K562 (cell line): Measurements from ENCODE around the gene NECTIN2. TPM values are rescaled to one million over a fixed set of nuclear protein-coding genes. Genes with fewer than 3 reads are reported as not detected.

Experiments used
- ATAC-seq: fragments of 200-7000 bp; cut with Tn5 transposase; 3 replicates; pipeline ENCODE4 v1.9.1; 2020; ENCODE audit warnings: moderate library complexity
- BruUV-seq: library from RNA; stranded (reverse); fragments of 400-500 nt; replicated peaks from 2 replicates; lab custom pipeline; 2021; lab: Mats Ljungman, UMichigan
- CTCF ChIA-PET: fragments of 300-600 bp; formaldehyde crosslinking; extraction: SDS; loops from one replicate; lab custom pipeline; 2021; ENCODE audit warnings: low intra/inter-chr PET ratio; lab: Yijun Ruan, JAX
- POLR2A ChIA-PET: fragments of 300-600, 350-650 bp; sonication (Branson Sonifier 250); formaldehyde crosslinking; extraction: SDS; loops from one replicate; lab custom pipeline; 2021; ENCODE audit warnings: antibody characterized with exemption, inconsistent platforms; lab: Yijun Ruan, JAX
- DNase-seq, 4 experiments: peaks; one replicate each; pipeline versions ENCODE4 v3.0.0 to v3.0.0-alpha.2; 2011 to 2018; ENCODE audit warnings: low spot score in 3 of 4, mixed read lengths in 3 of 4; ENCODE audit errors: extremely low read depth in 1 of 4
- FAIRE-seq: peaks from 2 replicates; lab custom pipeline; 2011; peaks lifted over from hg19 to GRCh38; lab: Jason Lieb, UNC
- H2AFZ ChIP-seq: 2 replicates; pipeline ENCODE4 v1.6.0; 2011; ENCODE audit warnings: low read depth, low read length, control low read depth, inconsistent platforms
- H3K27ac ChIP-seq: fragments of 200-600 bp; 3 replicates; pipeline ENCODE4 v1.8.0; 2011; ENCODE audit warnings: low read depth, mild to moderate bottlenecking, control low read depth, inconsistent platforms, low read length, moderate library complexity, mixed read lengths; ENCODE audit errors: extremely low read depth
- H3K27me3 ChIP-seq, 2 experiments: fragments of 300-600 bp in 1 of 2; 2 replicates in 1 of 2; 3 replicates in 1 of 2; pipeline versions ENCODE4 v1.6.0 to v1.8.0; 2011; ENCODE audit warnings: inconsistent platforms in 2 of 2, low read length in 2 of 2, mild to moderate bottlenecking in 1 of 2, mixed read lengths in 1 of 2, moderate library complexity in 1 of 2; ENCODE audit not compliant: control insufficient read depth in 2 of 2, insufficient read depth in 2 of 2
- H3K36me3 ChIP-seq: fragments of 300-600 bp; 3 replicates; pipeline ENCODE4 v1.8.0; 2011; ENCODE audit warnings: mild to moderate bottlenecking, low read length, inconsistent platforms; ENCODE audit not compliant: control insufficient read depth, insufficient read depth
- H3K4me1 ChIP-seq, 2 experiments: fragments of 200-600 bp in 1 of 2; replicated peaks in 1 of 2; 2 replicates in 1 of 2; 3 replicates in 1 of 2; pipeline versions ENCODE4 v1.5.1 to v1.8.0; 2011; ENCODE audit warnings: inconsistent platforms in 2 of 2, low read length in 2 of 2, mild to moderate bottlenecking in 1 of 2, mixed read lengths in 1 of 2, moderate library complexity in 1 of 2; ENCODE audit not compliant: control insufficient read depth in 2 of 2, insufficient read depth in 2 of 2
- H3K4me2 ChIP-seq: 2 replicates; pipeline ENCODE4 v1.6.1; 2011; ENCODE audit warnings: low read length, control low read depth, inconsistent platforms, mixed read lengths; ENCODE audit not compliant: insufficient read depth
- H3K4me3 ChIP-seq: fragments of 200-600 bp; sonication (generic), shearing (Covaris generic); 2 replicates; pipeline ENCODE4 v1.5.1; 2016; ENCODE audit warnings: control low read depth, inconsistent platforms
- H3K79me2 ChIP-seq: fragments of 200-600 bp; 3 replicates; pipeline ENCODE4 v1.8.0; 2011; ENCODE audit warnings: low read length, inconsistent platforms; ENCODE audit not compliant: control insufficient read depth, insufficient read depth
- H3K9ac ChIP-seq, 2 experiments: 2 replicates each; pipeline versions ENCODE4 v1.6.0 to v1.6.1; 2011; ENCODE audit warnings: low read depth in 2 of 2, low read length in 2 of 2, control low read depth in 1 of 2, inconsistent platforms in 1 of 2, mild to moderate bottlenecking in 1 of 2, mixed read lengths in 1 of 2; ENCODE audit not compliant: insufficient read depth in 1 of 2
- H3K9me1 ChIP-seq: one replicate; pipeline ENCODE4 v1.6.0; 2011; ENCODE audit warnings: inconsistent platforms, mild to moderate bottlenecking, low read length, moderate library complexity; ENCODE audit not compliant: control insufficient read depth, insufficient read depth
- H3K9me3 ChIP-seq: replicated peaks from 2 replicates; pipeline ENCODE4 v1.5.1; 2011; ENCODE audit warnings: low read depth, low read length, inconsistent platforms; ENCODE audit not compliant: control insufficient read depth, insufficient read depth
- H4K20me1 ChIP-seq: replicated peaks from 2 replicates; pipeline ENCODE4 v1.6.1; 2011; ENCODE audit warnings: low read length, inconsistent platforms, mixed read lengths; ENCODE audit not compliant: control insufficient read depth, insufficient read depth
- NR2C2 ChIP-seq, 2 experiments: fragments of 200-800 bp in 1 of 2; sonication (Bioruptor generic) in 1 of 2; sonication (generic) in 1 of 2; formaldehyde crosslinking in 1 of 2; IDR thresholded peaks; 2 replicates each; pipeline versions ENCODE4 v1.6.1 to v1.8.0; 2016 to 2022; ENCODE audit warnings: mild to moderate bottlenecking in 1 of 2, missing compliant biosample characterization in 1 of 2, missing genetic modification characterization in 1 of 2, missing genetic modification reagents in 1 of 2
- SMAD2 ChIP-seq: fragments of 150-350 bp; IDR thresholded peaks from 2 replicates; pipeline ENCODE4 v1.6.1; 2014; ENCODE audit warnings: low read depth, mild to moderate bottlenecking, low read length
- SOX6 ChIP-seq: fragments of 450-650 bp; IDR thresholded peaks from 2 replicates; pipeline ENCODE4 v1.6.1; 2014; ENCODE audit warnings: mild to moderate bottlenecking
- ZBTB9 ChIP-seq: fragments of 450-650 bp; formaldehyde crosslinking; IDR thresholded peaks from 2 replicates; pipeline ENCODE4 v1.4.0; 2020; ENCODE audit warnings: mild to moderate bottlenecking, moderate library complexity
- WGBS: fragments of 100-300 bp; shearing (Covaris generic); methylation state at CpG from one replicate; pipeline ENCODE4 v1.1.6; 2016; ENCODE audit warnings: low coverage, mixed read lengths; ENCODE audit not compliant: insufficient coverage; ENCODE audit errors: missing lambda C conversion rate; 5-methylcytosine and 5-hydroxymethylcytosine counted together
- in situ Hi-C: fragments of 300-500 bp; cut with MboI; formaldehyde crosslinking; loops from 4 replicates; pipeline ENCODE4 v1.15.0; 2018; ENCODE audit warnings: inconsistent platforms, mixed read lengths
- intact Hi-C: fragments of 100-400 bp; cut with micrococcal nuclease; formaldehyde crosslinking; loops from 2 replicates; pipeline ENCODE4 v1.14.2; 2022
- polyA plus RNA-seq, 8 experiments: library from polyadenylated mRNA; depleted of rRNA in 4 of 8; stranded (reverse) in 5 of 8; unstranded in 3 of 8; fragments of >200 nt; fragmentation: Nextera tagmentation in 2 of 8; fragmentation: Illumina TruSeq in 1 of 8; extraction: Ambion mirVana in 2 of 8; extraction: Trizol in 1 of 8; gene quantifications; 2 replicates each; pipeline versions ENCODE4 v1.2.1 to v1.2.3, GENCODE V29; 2011 to 2014; ENCODE audit warnings: inconsistent platforms in 1 of 8, missing spikeins in 1 of 8
- total RNA-seq, 7 experiments: library from RNA; depleted of rRNA in 6 of 7; stranded (reverse); fragments of >200 nt in 6 of 7; fragmentation: Illumina TruSeq in 2 of 7; extraction: Trizol in 2 of 7; gene quantifications; 2 replicates each; pipeline versions ENCODE4 v1.2.1 to v1.2.3, GENCODE V29; 2011 to 2021; ENCODE audit warnings: low replicate concordance in 1 of 7

The NECTIN2 gene
- total and polyA plus RNA-seq, 9 of the 15 experiments (the other 6 are each of a cell fraction or from before 2014, with no cell fraction given), result 3.9 to 94.9 (median 34.9) TPM

- TF ChIP-seq SMAD2, result no peak
Observed at GRCh38 chr19:44848812-44849447, 2.8 kb downstream of the NECTIN2 start (continued).

GRCh38 chr19:44850641-44851109, 4.6 kb downstream of the NECTIN2 start:
- POLR2A ChIA-PET, result interaction anchor here (0.6 to 1.6 kb wide), 4 partner anchors 20 to 501 kb away, joined by 3 to 4 read pairs (median 4); no protein-coding TSS in a partner anchor
- no peak overlapping the region for H2AFZ ChIP-seq
- no TSS peak for BruUV-seq
- peaks cover 32% of the 10 kb centered on the region for H4K20me1 ChIP-seq
- H3K9ac ChIP-seq, result peak overlapping the region in 1 of 2 experiments; percentile 36; a peak in 2 of 4 replicates
- peaks cover 38 to 60% of the 10 kb centered on the region in 2 experiments for H3K4me1 ChIP-seq
- H3K36me3 ChIP-seq, result peaks cover 13% of the 10 kb centered on the region; the same call in 1 of the 3 replicates
- H3K9me1 ChIP-seq, result peaks cover 16% of the 10 kb centered on the region
- TF ChIP-seq SOX6, result 0 out of 2 replicates have a peak, but pooled peaks have one; percentile 1
- no peak for TF ChIP-seq ZBTB9 (CRISPR knock-in tag)
- TF ChIP-seq NR2C2 (CRISPR knock-in tag; IDR thresholded peaks at IDR 0.05), result no peak
- 0 out of 2 replicates have a peak, but pooled peaks have one; percentile 5 for TF ChIP-seq NR2C2 (tag; IDR thresholded peaks at IDR 0.05)
- TF ChIP-seq, all 486 proteins: peak for 2
- intact Hi-C loops, result no loop called here
- peaks cover 80% of the 10 kb centered on the region for H3K79me2 ChIP-seq
- ATAC-seq (no peak), FAIRE-seq (no peak), DNase-seq (peak in 1 of 4 experiments; percentile 20)
- in situ Hi-C loops, result no loop called here
- H3K9me3 ChIP-seq, result no peaks in the 10 kb centered on the region
- CTCF ChIA-PET, result no interaction called here
- peak overlapping the region; percentile 97; the same call in 2 of the 3 replicates for H3K27ac ChIP-seq
- peak overlapping the region; percentile 93; the same call in 1 of the 2 replicates for H3K4me2 ChIP-seq
- H3K4me3 ChIP-seq, result no peak overlapping the region
- WGBS, result 73% methylated on average over 8 of the region's 8 CpGs
- no peaks in the 10 kb centered on the region for H3K27me3 ChIP-seq
